Ishikawa (cell line): ENCODE results near the gene SSC4D.

Experiments used
- CEBPB ChIP-seq: IDR thresholded peaks from 2 replicates; pipeline ENCODE4 v1.6.1; 2012
- CREB1 ChIP-seq: IDR thresholded peaks from 2 replicates; pipeline ENCODE4 v1.6.1; 2012; ENCODE audit warnings: low read depth
- EGR1 ChIP-seq: IDR thresholded peaks from 2 replicates; pipeline ENCODE4 v1.6.1; 2012
- EP300 ChIP-seq: IDR thresholded peaks from 2 replicates; pipeline ENCODE4 v1.6.1; 2012; ENCODE audit warnings: borderline replicate concordance
- FOXM1 ChIP-seq: IDR thresholded peaks from 2 replicates; pipeline ENCODE4 v1.6.1; 2012; ENCODE audit warnings: low read depth, borderline replicate concordance
- MAX ChIP-seq: IDR thresholded peaks from 2 replicates; pipeline ENCODE4 v1.6.1; 2012
- NFIC ChIP-seq: IDR thresholded peaks from 2 replicates; pipeline ENCODE4 v1.6.1; 2012
- RAD21 ChIP-seq: IDR thresholded peaks from 2 replicates; pipeline ENCODE4 v1.6.1; 2012; ENCODE audit warnings: low read depth
- REST ChIP-seq: IDR thresholded peaks from 2 replicates; pipeline ENCODE4 v1.6.1; 2012; ENCODE audit warnings: low read depth, mild to moderate bottlenecking
- TAF1 ChIP-seq: IDR thresholded peaks from 2 replicates; pipeline ENCODE4 v1.6.1; 2012; ENCODE audit warnings: low read depth, mild to moderate bottlenecking
- TCF12 ChIP-seq: IDR thresholded peaks from 2 replicates; pipeline ENCODE4 v1.6.1; 2012; ENCODE audit warnings: low read depth
- TEAD4 ChIP-seq: IDR thresholded peaks from 2 replicates; pipeline ENCODE4 v1.6.1; 2012
- USF1 ChIP-seq: IDR thresholded peaks from 2 replicates; pipeline ENCODE4 v1.6.1; 2012
- YY1 ChIP-seq: IDR thresholded peaks from 2 replicates; pipeline ENCODE4 v1.6.1; 2012; ENCODE audit warnings: low read depth
- ZBTB7A ChIP-seq: IDR thresholded peaks from 2 replicates; pipeline ENCODE4 v1.6.1; 2012; ENCODE audit warnings: low read depth

SSC4D gene

GRCh38 chr7:76347710-76348109 is 61.8 kb downstream of the SSC4D start:
- TF ChIP-seq TAF1: no peak
- TF ChIP-seq CREB1: no peak
- TF ChIP-seq CEBPB: no peak

- no peak for TF ChIP-seq CREB1
- no peak for TF ChIP-seq ZBTB7A
- TF ChIP-seq EGR1: no peak
- TF ChIP-seq EP300: no peak
- no peak for TF ChIP-seq FOXM1
- TF ChIP-seq MAX: no peak
- TF ChIP-seq REST: no peak
- no peak for TF ChIP-seq RAD21
- TF ChIP-seq YY1: no peak
- TF ChIP-seq TAF1: no peak
- TF ChIP-seq CEBPB: no peak
- no peak for TF ChIP-seq USF1
- TF ChIP-seq TEAD4: no peak
- no peak for TF ChIP-seq NFIC
Measured at GRCh38 chr7:76346778-76347177, 62.7 kb downstream of the SSC4D start.

- TF ChIP-seq REST: no peak
- no peak for TF ChIP-seq YY1
- TF ChIP-seq USF1: no peak
- no peak for TF ChIP-seq NFIC
- no peak for TF ChIP-seq FOXM1
- TF ChIP-seq RAD21: no peak
- TF ChIP-seq EP300: no peak
- no peak for TF ChIP-seq TCF12
- no peak for TF ChIP-seq EGR1
- no peak for TF ChIP-seq TEAD4
- TF ChIP-seq TAF1: no peak
- TF ChIP-seq CREB1: no peak
- TF ChIP-seq ZBTB7A: no peak
- TF ChIP-seq MAX: no peak
- no peak for TF ChIP-seq CEBPB
Measured at GRCh38 chr7:76346097-76346496, 63.4 kb downstream of the SSC4D start.

- no peak for TF ChIP-seq EGR1
- no peak for TF ChIP-seq ZBTB7A
- no peak for TF ChIP-seq EP300
- TF ChIP-seq CREB1: no peak
- TF ChIP-seq CEBPB: no peak
- no peak for TF ChIP-seq MAX
- TF ChIP-seq RAD21: no peak
- no peak for TF ChIP-seq YY1
- no peak for TF ChIP-seq TCF12
- no peak for TF ChIP-seq REST
- TF ChIP-seq TAF1: no peak
Measured at GRCh38 chr7:76343931-76344321, 65.6 kb downstream of the SSC4D start.

GRCh38 chr7:76343294-76343930 is 66.1 kb downstream of the SSC4D start:
- TF ChIP-seq REST: no peak
- no peak for TF ChIP-seq TAF1
- no peak for TF ChIP-seq ZBTB7A
- no peak for TF ChIP-seq USF1
